Thymus (tissue), 11 donors: ENCODE measurements around the gene SELENOW. TPM values are rescaled to one million over a fixed set of nuclear protein-coding genes. Genes with fewer than 3 reads are reported as not detected.
"Not testable (repeated sequence)": the region's sequence is repeated elsewhere in the genome, so short reads cannot be mapped to it uniquely, and the experiment has no call there.

Experiments
- DNase-seq, 9 donors: peaks; one replicate each; pipeline ENCODE4 v3.0.0-alpha.2; 2013; ENCODE audit warnings: low spot score in 9 of 9, low read depth in 6 of 9, missing footprints in 1 of 9
- H3K27ac ChIP-seq, 2 donors: one replicate each; pipeline ENCODE4 v1.5.1; 2013; ENCODE audit warnings: control low read depth in 1 of 2, low read depth in 1 of 2, low read length in 1 of 2, mild to moderate bottlenecking in 1 of 2, moderate library complexity in 1 of 2
- H3K27me3 ChIP-seq, 2 donors: one replicate each; pipeline ENCODE4 v1.5.1; 2013; ENCODE audit warnings: low read length in 1 of 2; ENCODE audit not compliant: control insufficient read depth in 2 of 2, insufficient read depth in 1 of 2
- H3K36me3 ChIP-seq, 2 donors: one replicate each; pipeline ENCODE4 v1.5.1; 2013; ENCODE audit warnings: low read length in 1 of 2, mild to moderate bottlenecking in 1 of 2, moderate library complexity in 1 of 2; ENCODE audit not compliant: control insufficient read depth in 2 of 2, insufficient read depth in 2 of 2
- H3K4me1 ChIP-seq, 2 donors: one replicate each; pipeline ENCODE4 v1.5.1; 2013; ENCODE audit warnings: low read length in 2 of 2; ENCODE audit not compliant: control insufficient read depth in 2 of 2, insufficient read depth in 2 of 2
- H3K4me3 ChIP-seq, 2 donors: one replicate each; pipeline ENCODE4 v1.5.1; 2013; ENCODE audit warnings: low read length in 2 of 2, control low read depth in 1 of 2, mild to moderate bottlenecking in 1 of 2
- H3K9me3 ChIP-seq, 2 donors: one replicate each; pipeline ENCODE4 v1.5.1; 2013; ENCODE audit warnings: low read length in 1 of 2, mild to moderate bottlenecking in 1 of 2; ENCODE audit not compliant: control insufficient read depth in 2 of 2, insufficient read depth in 1 of 2
- WGBS: extraction: QIAGEN DNeasy Blood & Tissue Kit; methylation state at CpG from one replicate; pipeline ENCODE4 v1.1.7; 2013; 5-methylcytosine and 5-hydroxymethylcytosine counted together
- polyA plus RNA-seq: library from polyadenylated mRNA; stranded (reverse); fragments of 200-250 nt; gene quantifications from one replicate; pipeline ENCODE4 v1.2.3, GENCODE V29; 2013
- total RNA-seq: library from RNA; stranded (reverse); fragments of 120-200 nt; gene quantifications from one replicate; pipeline ENCODE4 v1.2.4, GENCODE V29; 2013
- donor health status: healthy.

SELENOW gene
- total and polyA plus RNA-seq, 2 donors, result 198 to 349 TPM

GRCh38 chr19:47787307-47787706 lies 8.8 kb downstream of the SELENOW start:
- not testable (repeated sequence) for DNase-seq, H3K9me3 ChIP-seq, H3K4me3 ChIP-seq, H3K27ac ChIP-seq, H3K27me3 ChIP-seq, H3K4me1 ChIP-seq
- H3K36me3 ChIP-seq, result peaks cover 14 to 15% of the 10 kb centered on the region in 2 donors
- 93% methylated on average over 10 of the region's 10 CpGs for WGBS

- not testable (repeated sequence) for H3K4me3 ChIP-seq, DNase-seq, H3K36me3 ChIP-seq, H3K4me1 ChIP-seq, H3K27me3 ChIP-seq, H3K9me3 ChIP-seq, H3K27ac ChIP-seq
- WGBS, result 93% methylated on average over 13 of the region's 13 CpGs
These were observed 11.3 kb downstream of the SELENOW start for GRCh38 chr19:47789811-47790210.

- WGBS, result 14% methylated on average over 10 of the region's 10 CpGs
- Histone ChIP-seq H3K36me3 (peaks cover under 1 to 3% of the 10 kb centered on the region in 2 donors), H3K4me3 (no peak overlapping the region), H3K27ac (no peak overlapping the region), H3K4me1 (no peaks in the 10 kb centered on the region), H3K9me3 (no peaks in the 10 kb centered on the region), H3K27me3 (no peaks in the 10 kb centered on the region)
- DNase-seq, result peak in 6 of 9 donors; percentile 45 to 77 (median 66)
These were observed 11.9 kb downstream of the SELENOW start for GRCh38 chr19:47790398-47790814.

GRCh38 chr19:47792616-47793015 lies 14.1 kb downstream of the SELENOW start:
- DNase-seq, result no peak
- H3K27ac ChIP-seq, result no peak overlapping the region
- H3K36me3 ChIP-seq, result no peaks in the 10 kb centered on the region
- no peak overlapping the region for H3K4me3 ChIP-seq
- H3K9me3 ChIP-seq, result no peaks in the 10 kb centered on the region
- H3K4me1 ChIP-seq, result no peaks in the 10 kb centered on the region
- 93% methylated on average over 1 of the region's 1 CpG for WGBS
- no peaks in the 10 kb centered on the region for H3K27me3 ChIP-seq

- H3K27me3 ChIP-seq, result peaks cover 0 to 2% of the 10 kb centered on the region in 2 donors
- no peaks in the 10 kb centered on the region for H3K9me3 ChIP-seq
- WGBS, result 85% methylated on average over 18 of the region's 18 CpGs
- no peak overlapping the region for H3K27ac ChIP-seq
- no peaks in the 10 kb centered on the region for H3K36me3 ChIP-seq
- no peaks in the 10 kb centered on the region for H3K4me1 ChIP-seq
- no peak for DNase-seq
- no peak overlapping the region for H3K4me3 ChIP-seq
These were observed 16.0 kb downstream of the SELENOW start for GRCh38 chr19:47794526-47794925.

- 93% methylated on average over 2 of the region's 2 CpGs for whole genome bisulfite sequencing
- no peaks in the 10 kb centered on the region for H3K36me3 ChIP-seq
- peaks cover 0 to 4% of the 10 kb centered on the region in 2 donors for H3K9me3 ChIP-seq
- no peak for DNase-seq
- H3K4me3 ChIP-seq, result no peak overlapping the region
- peaks cover 0 to 2% of the 10 kb centered on the region in 2 donors for H3K27me3 ChIP-seq
- no peak overlapping the region for H3K27ac ChIP-seq
- no peaks in the 10 kb centered on the region for H3K4me1 ChIP-seq
These were observed 18.3 kb downstream of the SELENOW start for GRCh38 chr19:47796785-47797184.

- Histone ChIP-seq H3K36me3 (no peaks in the 10 kb centered on the region), H3K9me3 (peaks cover 1 to 13% of the 10 kb centered on the region in 2 donors), H3K27me3 (peaks cover 0 to 2% of the 10 kb centered on the region in 2 donors), H3K4me3 (no peak overlapping the region), H3K27ac (no peak overlapping the region), H3K4me1 (no peaks in the 10 kb centered on the region)
- no peak for DNase-seq
- 74% methylated on average over 14 of the region's 14 CpGs for WGBS
These were observed 19.7 kb downstream of the SELENOW start for GRCh38 chr19:47797996-47798903.

- Histone ChIP-seq H3K27me3 (peaks cover 0 to 2% of the 10 kb centered on the region in 2 donors), H3K4me3 (no peak overlapping the region), H3K4me1 (no peaks in the 10 kb centered on the region), H3K27ac (no peak overlapping the region), H3K36me3 (no peaks in the 10 kb centered on the region), H3K9me3 (peaks cover 1 to 13% of the 10 kb centered on the region in 2 donors)
- DNase-seq, result no peak
- WGBS, result 86% methylated on average over 4 of the region's 4 CpGs
These were observed 20.4 kb downstream of the SELENOW start for GRCh38 chr19:47798904-47799266.

GRCh38 chr19:47801270-47801669 lies 22.8 kb downstream of the SELENOW start:
- Histone ChIP-seq H3K4me3 (no peak overlapping the region), H3K27me3 (peaks cover 0 to 2% of the 10 kb centered on the region in 2 donors)
- WGBS, result 98% methylated on average over 4 of the region's 4 CpGs

More at GRCh38 chr19:47801270-47801669, 22.8 kb downstream of the SELENOW start:
- Histone ChIP-seq H3K27ac (no peak overlapping the region), H3K9me3 (peaks cover 1 to 13% of the 10 kb centered on the region in 2 donors), H3K36me3 (no peaks in the 10 kb centered on the region), H3K4me1 (no peaks in the 10 kb centered on the region)
- DNase-seq, result no peak
